Measurements from ENCODE around the gene PDZD8. TPM values are rescaled to one million over a fixed set of nuclear protein-coding genes. Genes with fewer than 3 reads are reported as not detected.

Gene PDZD8
- total RNA-seq, 1 donor from 2014 or later, result 23.3 TPM

DNA sequence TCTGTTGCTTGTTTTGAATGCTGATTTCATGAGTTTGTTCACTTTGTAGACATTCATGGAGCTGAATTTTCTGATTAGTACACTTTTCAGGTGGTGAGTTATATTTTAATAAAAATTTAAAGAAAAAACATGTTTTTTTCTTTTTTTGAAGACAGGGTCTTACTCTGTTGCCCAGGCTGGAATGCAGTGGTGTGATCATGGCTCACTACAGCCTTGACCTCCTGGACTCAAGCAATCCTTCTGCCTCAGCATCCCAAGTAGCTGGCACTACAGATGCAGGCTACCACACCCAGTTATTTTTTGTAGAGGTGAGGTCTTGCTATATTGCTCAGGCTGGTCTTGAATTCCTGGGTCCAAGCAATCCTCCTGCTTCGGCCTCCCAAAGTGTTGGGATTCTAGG is 23.7 kb downstream of the PDZD8 start:
- H3K9me3 Mint-ChIP-seq (ENCODE audit: unreplicated experiment), result no peaks in the 10 kb centered on the region
- TF ChIP-seq, protein P1, sequence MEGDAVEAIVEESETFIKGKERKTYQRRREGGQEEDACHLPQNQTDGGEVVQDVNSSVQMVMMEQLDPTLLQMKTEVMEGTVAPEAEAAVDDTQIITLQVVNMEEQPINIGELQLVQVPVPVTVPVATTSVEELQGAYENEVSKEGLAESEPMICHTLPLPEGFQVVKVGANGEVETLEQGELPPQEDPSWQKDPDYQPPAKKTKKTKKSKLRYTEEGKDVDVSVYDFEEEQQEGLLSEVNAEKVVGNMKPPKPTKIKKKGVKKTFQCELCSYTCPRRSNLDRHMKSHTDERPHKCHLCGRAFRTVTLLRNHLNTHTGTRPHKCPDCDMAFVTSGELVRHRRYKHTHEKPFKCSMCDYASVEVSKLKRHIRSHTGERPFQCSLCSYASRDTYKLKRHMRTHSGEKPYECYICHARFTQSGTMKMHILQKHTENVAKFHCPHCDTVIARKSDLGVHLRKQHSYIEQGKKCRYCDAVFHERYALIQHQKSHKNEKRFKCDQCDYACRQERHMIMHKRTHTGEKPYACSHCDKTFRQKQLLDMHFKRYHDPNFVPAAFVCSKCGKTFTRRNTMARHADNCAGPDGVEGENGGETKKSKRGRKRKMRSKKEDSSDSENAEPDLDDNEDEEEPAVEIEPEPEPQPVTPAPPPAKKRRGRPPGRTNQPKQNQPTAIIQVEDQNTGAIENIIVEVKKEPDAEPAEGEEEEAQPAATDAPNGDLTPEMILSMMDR (IDR thresholded peaks at IDR 0.05; ENCODE audit: partially characterized antibody, unreplicated experiment), result no peak
- no peaks in the 10 kb centered on the region for H3K36me3 Mint-ChIP-seq (ENCODE audit: unreplicated experiment)
- H3K27me3 Mint-ChIP-seq (ENCODE audit: unreplicated experiment), result no peaks in the 10 kb centered on the region
- no peak overlapping the region for H3K4me3 Mint-ChIP-seq (ENCODE audit: unreplicated experiment)
- no peak overlapping the region for H3K27ac Mint-ChIP-seq (ENCODE audit: unreplicated experiment)
- DNase-seq, result no peak
- H3K4me1 Mint-ChIP-seq (ENCODE audit: low read depth, unreplicated experiment), result peaks cover 16% of the 10 kb centered on the region

DNA sequence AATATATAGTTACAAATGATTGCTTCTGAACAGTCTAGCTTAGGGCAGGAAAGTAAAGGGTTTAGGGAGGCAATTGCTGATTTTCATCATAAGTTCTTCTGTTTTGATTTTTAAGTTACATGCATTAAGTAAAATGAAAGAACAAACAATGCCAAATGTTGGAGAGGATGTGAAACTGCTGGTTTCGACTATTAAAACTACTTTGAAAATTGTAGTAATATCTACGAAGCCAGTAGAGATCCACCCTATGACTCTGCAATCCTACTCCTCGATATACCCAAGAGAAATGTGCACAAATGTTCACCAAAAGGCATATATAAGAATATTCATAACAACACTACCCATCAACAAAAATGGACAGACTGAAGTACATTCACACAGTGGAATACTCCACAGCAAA is 24.3 kb downstream of the PDZD8 start:
- Mint-ChIP-seq H3K27ac (ENCODE audit: unreplicated experiment) (no peak overlapping the region), H3K9me3 (ENCODE audit: unreplicated experiment) (no peaks in the 10 kb centered on the region), H3K36me3 (ENCODE audit: unreplicated experiment) (no peaks in the 10 kb centered on the region), H3K4me3 (ENCODE audit: unreplicated experiment) (no peak overlapping the region), H3K4me1 (ENCODE audit: low read depth, unreplicated experiment) (peaks cover 16% of the 10 kb centered on the region), H3K27me3 (ENCODE audit: unreplicated experiment) (no peaks in the 10 kb centered on the region)
- TF ChIP-seq, protein P1 (IDR thresholded peaks at IDR 0.05; ENCODE audit: partially characterized antibody, unreplicated experiment), result no peak
- DNase-seq, result no peak

DNA sequence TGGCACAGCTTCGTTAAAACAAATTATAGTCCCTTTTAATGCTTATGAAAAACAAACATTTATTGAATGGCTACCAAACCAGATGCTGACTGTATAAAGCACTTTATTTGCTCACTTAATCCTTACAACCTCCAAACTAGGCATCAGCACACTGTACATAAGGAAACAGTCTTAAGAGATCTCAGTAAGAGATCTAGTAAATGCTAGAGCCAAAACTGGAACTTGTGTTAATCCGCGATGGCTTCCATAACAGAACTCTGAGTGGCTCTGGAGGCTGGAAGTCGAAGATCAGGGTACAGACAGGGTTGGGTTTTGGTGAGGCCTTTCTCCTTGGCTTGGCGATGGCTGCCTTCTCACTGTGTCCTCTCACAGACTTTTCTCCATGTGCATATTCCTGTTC is 27.0 kb downstream of the PDZD8 start:
- Mint-ChIP-seq H3K9me3 (ENCODE audit: unreplicated experiment) (no peaks in the 10 kb centered on the region), H3K4me3 (ENCODE audit: unreplicated experiment) (no peak overlapping the region), H3K36me3 (ENCODE audit: unreplicated experiment) (no peaks in the 10 kb centered on the region), H3K4me1 (ENCODE audit: low read depth, unreplicated experiment) (peaks cover 10% of the 10 kb centered on the region), H3K27me3 (ENCODE audit: unreplicated experiment) (no peaks in the 10 kb centered on the region), H3K27ac (ENCODE audit: unreplicated experiment) (no peak overlapping the region)
- TF ChIP-seq, protein P1 (IDR thresholded peaks at IDR 0.05; ENCODE audit: partially characterized antibody, unreplicated experiment), result no peak
- DNase-seq, result no peak

DNA sequence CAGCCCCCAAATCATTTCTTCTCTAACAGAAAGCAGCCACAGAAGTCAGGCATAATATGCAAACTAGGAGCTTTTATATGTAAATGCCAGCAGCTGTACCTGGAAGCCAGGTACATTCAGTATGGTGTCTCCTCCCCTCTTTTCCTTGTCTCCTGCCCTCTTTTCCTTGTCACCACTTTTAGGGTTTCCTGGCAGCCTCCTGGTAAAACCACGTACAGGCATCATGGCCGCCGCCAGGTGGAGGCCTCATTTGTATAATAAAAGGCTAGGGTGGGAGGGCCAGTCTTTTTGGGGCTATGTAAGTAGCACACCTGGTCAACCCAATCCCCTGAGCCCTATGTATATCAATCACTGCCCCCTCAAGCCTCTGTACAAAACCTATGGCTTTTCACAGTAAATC is 28.7 kb downstream of the PDZD8 start:
- Mint-ChIP-seq H3K9me3 (ENCODE audit: unreplicated experiment) (no peaks in the 10 kb centered on the region), H3K4me1 (ENCODE audit: low read depth, unreplicated experiment) (peaks cover 6% of the 10 kb centered on the region), H3K4me3 (ENCODE audit: unreplicated experiment) (no peak overlapping the region), H3K36me3 (ENCODE audit: unreplicated experiment) (no peaks in the 10 kb centered on the region), H3K27me3 (ENCODE audit: unreplicated experiment) (no peaks in the 10 kb centered on the region), H3K27ac (ENCODE audit: unreplicated experiment) (no peak overlapping the region)
- no peak for DNase-seq
- TF ChIP-seq, protein P1 (IDR thresholded peaks at IDR 0.05; ENCODE audit: partially characterized antibody, unreplicated experiment), result no peak

DNA sequence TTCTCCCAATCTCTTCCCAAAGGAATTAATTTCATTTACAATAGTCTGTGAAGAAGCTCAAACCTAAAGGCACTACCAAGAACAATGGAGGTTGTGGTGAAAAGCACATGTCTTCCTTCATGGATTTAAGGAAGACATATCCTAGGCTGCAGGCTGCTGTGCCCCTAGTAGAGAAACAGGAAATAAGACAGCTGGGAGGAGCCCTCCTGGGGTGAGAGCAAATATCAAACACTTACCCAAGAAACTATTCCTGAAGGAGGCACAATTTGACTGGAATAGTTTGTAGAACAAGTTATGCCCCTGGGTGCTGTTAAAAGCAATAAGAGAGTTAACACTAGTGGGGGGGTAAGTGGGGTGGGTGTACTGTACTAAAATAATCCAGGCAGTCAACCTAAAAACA is 30.1 kb downstream of the PDZD8 start:
- DNase-seq, result no peak
- no peaks in the 10 kb centered on the region for H3K27me3 Mint-ChIP-seq (ENCODE audit: unreplicated experiment)
- no peak overlapping the region for H3K27ac Mint-ChIP-seq (ENCODE audit: unreplicated experiment)
- no peaks in the 10 kb centered on the region for H3K9me3 Mint-ChIP-seq (ENCODE audit: unreplicated experiment)
- TF ChIP-seq, protein P1 (IDR thresholded peaks at IDR 0.05; ENCODE audit: partially characterized antibody, unreplicated experiment), result no peak
- H3K4me1 Mint-ChIP-seq (ENCODE audit: low read depth, unreplicated experiment), result peaks cover 6% of the 10 kb centered on the region
- no peak overlapping the region for H3K4me3 Mint-ChIP-seq (ENCODE audit: unreplicated experiment)
- no peaks in the 10 kb centered on the region for H3K36me3 Mint-ChIP-seq (ENCODE audit: unreplicated experiment)
